CD4-positive, alpha-beta T cell (primary cell): ENCODE results near the gene CD46. TPM values are rescaled to one million over a fixed set of nuclear protein-coding genes. Genes with fewer than 3 reads are reported as not detected.
A peak's percentile ranks its signal among the peaks of the same experiment; 100 is the strongest.

Experiments
- ATAC-seq: fragments of 200-7000 bp; cut with Tn5 transposase; one replicate; pipeline ENCODE4 v1.10.0; 2022; ENCODE audit warnings: mild to moderate bottlenecking; ENCODE audit not compliant: poor library complexity
- CTCF ChIA-PET: fragments of 350-600 bp; sonication (Branson Sonifier 250); formaldehyde crosslinking; loops from one replicate; lab custom pipeline; 2021; ENCODE audit warnings: antibody characterized with exemption, inconsistent platforms; lab: Charles Lee
- POLR2A ChIA-PET: fragments of 350-600 bp; sonication (Branson Sonifier 250); formaldehyde crosslinking; loops from one replicate; lab custom pipeline; 2021; ENCODE audit warnings: antibody characterized with exemption, inconsistent platforms; lab: Charles Lee
- DNase-seq, 14 experiments: peaks; one replicate each; pipeline ENCODE4 v3.0.0-alpha.2; 2013 to 2020; ENCODE audit warnings: mixed read lengths in 2 of 14
- H3K27ac ChIP-seq, 2 donors: one replicate each; pipeline versions ENCODE4 v1.5.1 to v1.7.0; 2013; ENCODE audit warnings: low read length in 2 of 2, low read depth in 1 of 2, mild to moderate bottlenecking in 1 of 2
- H3K27me3 ChIP-seq, 2 experiments: 1 replicate in 1 of 2; 2 replicates in 1 of 2; pipeline versions ENCODE4 v1.6.1 to v1.7.0; 2013; ENCODE audit warnings: low read length in 2 of 2, control low read depth in 1 of 2, mild to moderate bottlenecking in 1 of 2, moderate library complexity in 1 of 2; ENCODE audit not compliant: insufficient read depth in 2 of 2, control insufficient read depth in 1 of 2
- H3K36me3 ChIP-seq: one replicate; pipeline ENCODE4 v1.6.1; 2013; ENCODE audit warnings: low read length, control low read depth; ENCODE audit not compliant: insufficient read depth
- H3K4me1 ChIP-seq: one replicate; pipeline ENCODE4 v1.6.1; 2013; ENCODE audit warnings: low read length, control low read depth; ENCODE audit not compliant: insufficient read depth
- H3K4me3 ChIP-seq: one replicate; pipeline ENCODE4 v1.5.1; 2013; ENCODE audit warnings: mild to moderate bottlenecking, low read length, moderate library complexity
- H3K9me3 ChIP-seq, 2 experiments: 1 replicate in 1 of 2; 2 replicates in 1 of 2; pipeline versions ENCODE4 v1.6.1 to v1.7.0; 2013; ENCODE audit warnings: low read length in 2 of 2, mild to moderate bottlenecking in 2 of 2, control low read depth in 1 of 2, moderate library complexity in 1 of 2; ENCODE audit not compliant: control insufficient read depth in 1 of 2, insufficient read depth in 1 of 2
- H3K27ac Mint-ChIP-seq: one replicate; pipeline ENCODE4 v1.8.0; 2020; ENCODE audit warnings: mixed read lengths
- H3K27me3 Mint-ChIP-seq: one replicate; pipeline ENCODE4 v1.8.0; 2021; ENCODE audit warnings: mixed read lengths
- H3K36me3 Mint-ChIP-seq: one replicate; pipeline ENCODE4 v1.8.0; 2021; ENCODE audit warnings: low read depth, mixed read lengths
- H3K4me1 Mint-ChIP-seq: one replicate; pipeline ENCODE4 v1.8.0; 2021; ENCODE audit warnings: low read depth, mixed read lengths
- H3K4me3 Mint-ChIP-seq: one replicate; pipeline ENCODE4 v1.8.0; 2020; ENCODE audit warnings: mild to moderate bottlenecking, mixed read lengths
- H3K9me3 Mint-ChIP-seq: one replicate; pipeline ENCODE4 v1.8.0; 2020; ENCODE audit warnings: mixed read lengths
- intact Hi-C, 2 experiments: fragments of 100-400 bp; cut with DNase I in 1 of 2; cut with micrococcal nuclease in 1 of 2; formaldehyde crosslinking; loops; one replicate each; pipeline versions ENCODE4 v1.15.1 to v1.9.0; 2023 to 2025; cut with DNase I, micrococcal nuclease
- total RNA-seq, 174 experiments: library from RNA in 2 of 174; stranded (reverse) in 2 of 174; gene quantifications; one replicate each; pipeline ENCODE4 v1.2.3 and lab custom pipeline; 2021 to 2026
- TF ChIP-seq, protein P1 (sequence below): fragments of 200-600 bp; IDR thresholded peaks from one replicate; pipeline ENCODE4 v1.8.0; 2022; ENCODE audit warnings: antibody characterized with exemption, mild to moderate bottlenecking

The CD46 gene
- total RNA-seq, 2 experiments from 2014 or later, result 111 to 115 TPM

GRCh38 chr1:207824691-207825408 lies 73.0 kb downstream of the CD46 start:
- ChIA-PET POLR2A (interaction anchor here (1.0 to 6.6 kb wide), 22 partner anchors 8 to 420 kb away, joined by 3 to 158 read pairs (median 10); partner anchors contain the start of genes CD46 and PLXNA2), CTCF (interaction anchor here (1.1 to 6.6 kb wide), 10 partner anchors 8 to 139 kb away, joined by 5 to 131 read pairs (median 8); no protein-coding TSS in a partner anchor)
- Histone ChIP-seq H3K9me3 (no peaks in the 10 kb centered on the region), H3K4me3 (peak overlapping the region; percentile 38), H3K4me1 (peaks cover 83% of the 10 kb centered on the region), H3K36me3 (peaks cover 19% of the 10 kb centered on the region), H3K27me3 (no peaks in the 10 kb centered on the region), H3K27ac (peak overlapping the region; percentile 91 to 95)
- Mint-ChIP-seq H3K27me3 (peaks cover 5% of the 10 kb centered on the region), H3K36me3 (peaks cover 35% of the 10 kb centered on the region), H3K27ac (peak overlapping the region; percentile 98), H3K4me1 (peaks cover 88% of the 10 kb centered on the region), H3K4me3 (peak overlapping the region; percentile 94), H3K9me3 (peaks cover 2% of the 10 kb centered on the region)
- intact Hi-C loops, result no loop called here
- TF ChIP-seq, protein P1, sequence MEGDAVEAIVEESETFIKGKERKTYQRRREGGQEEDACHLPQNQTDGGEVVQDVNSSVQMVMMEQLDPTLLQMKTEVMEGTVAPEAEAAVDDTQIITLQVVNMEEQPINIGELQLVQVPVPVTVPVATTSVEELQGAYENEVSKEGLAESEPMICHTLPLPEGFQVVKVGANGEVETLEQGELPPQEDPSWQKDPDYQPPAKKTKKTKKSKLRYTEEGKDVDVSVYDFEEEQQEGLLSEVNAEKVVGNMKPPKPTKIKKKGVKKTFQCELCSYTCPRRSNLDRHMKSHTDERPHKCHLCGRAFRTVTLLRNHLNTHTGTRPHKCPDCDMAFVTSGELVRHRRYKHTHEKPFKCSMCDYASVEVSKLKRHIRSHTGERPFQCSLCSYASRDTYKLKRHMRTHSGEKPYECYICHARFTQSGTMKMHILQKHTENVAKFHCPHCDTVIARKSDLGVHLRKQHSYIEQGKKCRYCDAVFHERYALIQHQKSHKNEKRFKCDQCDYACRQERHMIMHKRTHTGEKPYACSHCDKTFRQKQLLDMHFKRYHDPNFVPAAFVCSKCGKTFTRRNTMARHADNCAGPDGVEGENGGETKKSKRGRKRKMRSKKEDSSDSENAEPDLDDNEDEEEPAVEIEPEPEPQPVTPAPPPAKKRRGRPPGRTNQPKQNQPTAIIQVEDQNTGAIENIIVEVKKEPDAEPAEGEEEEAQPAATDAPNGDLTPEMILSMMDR, result no peak
- DNase-seq (peak in 2 of 14 experiments; percentile 29 to 30), ATAC-seq (no peak)

DNA sequence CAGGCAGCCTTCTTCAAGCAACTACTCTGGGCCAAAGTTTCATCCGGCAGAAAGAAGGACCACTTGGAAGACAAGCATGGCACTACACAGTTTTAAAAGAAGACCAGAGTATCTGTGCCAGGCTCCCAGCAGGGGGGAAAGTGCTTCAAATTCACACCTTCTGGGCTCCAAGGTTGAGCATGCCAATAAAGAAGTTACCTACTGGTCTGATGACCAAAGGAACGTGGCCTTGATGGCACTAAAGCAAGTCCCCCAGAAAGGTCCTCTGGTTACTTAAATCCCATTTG lies 73.5 kb downstream of the CD46 start:
- Histone ChIP-seq H3K27me3 (no peaks in the 10 kb centered on the region), H3K4me3 (peak overlapping the region; percentile 38), H3K27ac (peak overlapping the region; percentile 91 to 95), H3K4me1 (peaks cover 78% of the 10 kb centered on the region), H3K36me3 (peaks cover 16% of the 10 kb centered on the region), H3K9me3 (no peaks in the 10 kb centered on the region)
- Mint-ChIP-seq H3K4me3 (peak overlapping the region; percentile 86), H3K9me3 (peaks cover 2% of the 10 kb centered on the region), H3K36me3 (peaks cover 30% of the 10 kb centered on the region), H3K4me1 (peaks cover 88% of the 10 kb centered on the region), H3K27me3 (peaks cover 5% of the 10 kb centered on the region), H3K27ac (peak overlapping the region; percentile 98)
- POLR2A ChIA-PET, result interaction anchor here (0.9 to 6.6 kb wide), 10 partner anchors 10 to 138 kb away, joined by 3 to 76 read pairs (median 5); no protein-coding TSS in a partner anchor
- intact Hi-C loops, result no loop called here
- TF ChIP-seq, protein P1, result no peak
- CTCF ChIA-PET, result interaction anchor here (1.1 to 6.6 kb wide), 2 partner anchors 28 to 45 kb away, joined by 6 to 131 read pairs; no protein-coding TSS in a partner anchor
- no peak for DNase-seq
- ATAC-seq, result no peak

GRCh38 chr1:207825719-207826556 lies 74.1 kb downstream of the CD46 start:
- ATAC-seq, result peak; percentile 68
- peaks cover 5% of the 10 kb centered on the region for H3K27me3 Mint-ChIP-seq
- CTCF ChIA-PET, result interaction anchor here (1.1 to 6.6 kb wide), 2 partner anchors 29 to 44 kb away, joined by 6 to 131 read pairs; no protein-coding TSS in a partner anchor

More at GRCh38 chr1:207825719-207826556, 74.1 kb downstream of the CD46 start:
- peak overlapping the region; percentile 86 for H3K4me3 Mint-ChIP-seq
- Histone ChIP-seq H3K27ac (peak overlapping the region; percentile 91 to 95), H3K4me1 (peaks cover 75% of the 10 kb centered on the region), H3K36me3 (peaks cover 12% of the 10 kb centered on the region), H3K4me3 (peak overlapping the region; percentile 38), H3K27me3 (no peaks in the 10 kb centered on the region), H3K9me3 (no peaks in the 10 kb centered on the region)
- H3K36me3 Mint-ChIP-seq, result peaks cover 26% of the 10 kb centered on the region
- peak; percentile 62 to 95 (median 73) for DNase-seq
- H3K27ac Mint-ChIP-seq, result peak overlapping the region; percentile 98
- H3K9me3 Mint-ChIP-seq, result peaks cover 2% of the 10 kb centered on the region
- intact Hi-C loops, result no loop called here
- peaks cover 88% of the 10 kb centered on the region for H3K4me1 Mint-ChIP-seq
- TF ChIP-seq, protein P1, result no peak
- POLR2A ChIA-PET, result interaction anchor here (0.8 to 6.6 kb wide), 11 partner anchors 9 to 137 kb away, joined by 3 to 76 read pairs (median 5); no protein-coding TSS in a partner anchor
